IPS-15b (cell line): ENCODE measurements around the gene RASL10B.

Source experiments
- H3K27me3 ChIP-seq: one replicate; pipeline ENCODE4 v1.6.1; 2013; ENCODE audit warnings: low read length; ENCODE audit not compliant: control insufficient read depth, insufficient read depth
- H3K36me3 ChIP-seq: one replicate; pipeline ENCODE4 v1.6.1; 2013; ENCODE audit warnings: low read length; ENCODE audit not compliant: control insufficient read depth, insufficient read depth
- H3K4me1 ChIP-seq: one replicate; pipeline ENCODE4 v1.6.1; 2013; ENCODE audit warnings: mild to moderate bottlenecking, low read length; ENCODE audit not compliant: control insufficient read depth, insufficient read depth
- H3K4me3 ChIP-seq: one replicate; pipeline ENCODE4 v1.5.1; 2013; ENCODE audit warnings: low read depth, low read length
- H3K9ac ChIP-seq: one replicate; pipeline ENCODE4 v1.6.1; 2013; ENCODE audit warnings: low read depth, mild to moderate bottlenecking, low read length
- H3K9me3 ChIP-seq: one replicate; pipeline ENCODE4 v1.6.1; 2013; ENCODE audit warnings: mild to moderate bottlenecking, low read length; ENCODE audit not compliant: control insufficient read depth, insufficient read depth

RASL10B gene

GRCh38 chr17:35733366-35733765, 1.9 kb downstream of the RASL10B start:
- Histone ChIP-seq H3K4me3 (no peak overlapping the region), H3K9me3 (no peaks in the 10 kb centered on the region), H3K9ac (no peak overlapping the region), H3K27me3 (peaks cover 34% of the 10 kb centered on the region), H3K4me1 (peaks cover 20% of the 10 kb centered on the region), H3K36me3 (no peaks in the 10 kb centered on the region)

GRCh38 chr17:35734396-35734795, 3.0 kb downstream of the RASL10B start:
- Histone ChIP-seq H3K27me3 (peaks cover 44% of the 10 kb centered on the region), H3K36me3 (no peaks in the 10 kb centered on the region), H3K9me3 (no peaks in the 10 kb centered on the region)

DNA sequence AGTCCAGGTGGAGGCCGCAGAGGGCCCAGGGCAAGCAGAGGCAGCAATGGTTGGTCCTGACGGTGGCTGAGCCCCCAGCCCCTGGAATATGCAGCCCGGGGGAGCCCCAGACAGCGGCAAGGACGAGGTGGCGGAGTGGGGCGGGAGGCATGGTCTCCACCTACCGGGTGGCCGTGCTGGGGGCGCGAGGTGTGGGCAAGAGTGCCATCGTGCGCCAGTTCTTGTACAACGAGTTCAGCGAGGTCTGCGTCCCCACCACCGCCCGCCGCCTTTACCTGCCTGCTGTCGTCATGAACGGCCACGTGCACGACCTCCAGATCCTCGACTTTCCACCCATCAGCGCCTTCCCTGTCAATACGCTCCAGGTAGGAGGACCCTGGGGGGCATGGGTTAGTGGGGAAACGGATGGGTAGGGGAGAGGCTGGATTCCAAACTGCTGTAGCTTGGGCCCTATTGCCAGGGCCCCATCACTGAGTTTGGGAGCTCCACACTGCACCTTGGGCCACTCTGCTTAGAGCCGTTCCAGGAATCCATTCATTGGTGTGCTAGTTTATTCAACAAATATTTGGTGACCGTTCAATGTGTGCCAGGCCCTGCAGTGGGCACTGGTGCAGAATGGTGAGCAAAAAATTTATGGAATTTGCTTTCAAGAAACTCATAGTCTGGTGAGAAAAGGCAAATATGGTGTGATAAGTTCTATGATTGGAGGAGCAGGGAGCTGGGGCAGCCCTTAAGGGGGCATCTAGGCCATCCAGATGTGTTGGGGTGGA, 3.8 kb downstream of the RASL10B start:
- H3K4me3 ChIP-seq, result no peak overlapping the region
- no peak overlapping the region for H3K9ac ChIP-seq
- peaks cover 52% of the 10 kb centered on the region for H3K27me3 ChIP-seq
- peaks cover 11% of the 10 kb centered on the region for H3K4me1 ChIP-seq
- no peaks in the 10 kb centered on the region for H3K36me3 ChIP-seq
- H3K9me3 ChIP-seq, result peaks cover under 1% of the 10 kb centered on the region

More at GRCh38 chr17:35734396-35734795, 3.0 kb downstream of the RASL10B start:
- H3K4me1 ChIP-seq, result peaks cover 15% of the 10 kb centered on the region
- no peak overlapping the region for H3K4me3 ChIP-seq
- H3K9ac ChIP-seq, result no peak overlapping the region

- Histone ChIP-seq H3K9me3 (peaks cover 8% of the 10 kb centered on the region), H3K4me3 (no peak overlapping the region), H3K9ac (no peak overlapping the region), H3K4me1 (peaks cover 3% of the 10 kb centered on the region), H3K27me3 (peaks cover 54% of the 10 kb centered on the region), H3K36me3 (no peaks in the 10 kb centered on the region)
These were observed 4.8 kb downstream of the RASL10B start for GRCh38 chr17:35736236-35736635.

DNA sequence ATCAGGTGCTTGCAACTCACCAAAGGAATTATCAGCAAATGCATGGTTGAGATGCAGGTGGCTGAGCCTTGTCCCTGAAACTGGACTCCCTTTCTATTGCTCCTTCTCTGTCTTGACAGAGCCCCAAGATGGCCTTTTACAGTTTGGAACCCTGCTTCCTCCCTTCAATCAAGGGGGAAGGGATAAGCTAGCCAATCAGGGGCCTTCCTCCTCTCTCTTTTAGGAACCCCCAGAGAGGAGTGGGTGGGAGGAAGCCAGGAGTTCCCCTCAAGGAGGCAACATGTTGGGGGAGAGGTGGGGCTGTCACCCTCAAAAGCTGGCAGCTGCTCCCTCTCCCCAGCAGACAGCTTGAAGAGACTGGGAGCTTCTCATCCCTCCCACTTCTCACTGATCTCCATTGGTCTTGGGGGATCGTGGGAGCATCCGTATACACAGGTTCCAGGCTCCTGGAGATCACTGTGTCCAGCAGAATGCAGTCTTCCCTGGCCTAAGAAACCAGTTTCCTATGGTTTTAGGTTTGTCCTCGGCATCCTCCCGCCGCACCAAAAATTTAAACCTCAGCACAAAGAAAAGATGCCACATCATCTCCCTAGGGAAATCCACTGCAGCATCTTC, 7.2 kb downstream of the RASL10B start:
- H3K4me3 ChIP-seq, result no peak overlapping the region
- peaks cover 54% of the 10 kb centered on the region for H3K27me3 ChIP-seq
- H3K9me3 ChIP-seq, result peaks cover 8% of the 10 kb centered on the region
- H3K36me3 ChIP-seq, result no peaks in the 10 kb centered on the region
- H3K9ac ChIP-seq, result no peak overlapping the region
- peaks cover 2% of the 10 kb centered on the region for H3K4me1 ChIP-seq

DNA sequence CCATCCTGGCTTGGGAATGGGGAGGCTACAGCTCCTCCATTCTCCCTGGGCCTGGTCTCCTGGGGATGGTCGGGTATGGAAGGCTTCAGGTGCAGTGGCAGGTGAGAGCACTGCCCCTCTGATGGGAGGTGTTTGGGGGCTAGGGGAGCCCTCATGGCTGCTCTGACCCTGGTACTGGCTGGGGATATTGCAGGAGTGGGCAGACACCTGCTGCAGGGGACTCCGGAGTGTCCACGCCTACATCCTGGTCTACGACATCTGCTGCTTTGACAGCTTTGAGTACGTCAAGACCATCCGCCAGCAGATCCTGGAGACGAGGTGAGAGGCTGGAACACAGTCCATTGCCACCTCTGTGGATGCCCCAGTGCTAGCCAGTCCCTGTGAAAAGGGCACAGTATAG, 8.8 kb downstream of the RASL10B start:
- Histone ChIP-seq H3K4me3 (no peak overlapping the region), H3K4me1 (peaks cover 2% of the 10 kb centered on the region), H3K9ac (no peak overlapping the region), H3K27me3 (peaks cover 49% of the 10 kb centered on the region), H3K36me3 (no peaks in the 10 kb centered on the region), H3K9me3 (peaks cover 8% of the 10 kb centered on the region)

GRCh38 chr17:35740997-35741931, 9.8 kb downstream of the RASL10B start:
- peak overlapping the region; percentile 41 for H3K4me3 ChIP-seq

DNA sequence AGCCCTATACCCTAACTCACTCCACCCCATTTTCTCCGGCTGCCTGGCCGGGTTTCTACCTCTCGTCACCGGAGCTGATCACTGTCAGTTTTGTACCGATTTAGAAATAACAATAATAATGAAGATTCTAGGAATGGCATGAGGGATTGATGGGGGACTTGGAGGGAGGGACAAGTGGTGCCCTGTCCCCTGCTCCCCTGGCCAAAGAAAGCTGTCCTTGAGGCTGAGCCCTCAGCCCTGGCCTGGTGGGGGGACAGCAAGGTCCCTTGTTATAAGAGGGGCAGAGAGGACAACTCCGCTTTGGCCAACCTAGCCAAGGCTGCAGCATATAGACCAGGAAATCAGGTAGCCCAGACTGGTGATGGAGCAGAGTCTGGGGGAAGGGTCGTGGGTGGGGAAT, 11.1 kb downstream of the RASL10B start:
- H3K9ac ChIP-seq, result no peak overlapping the region
- H3K27me3 ChIP-seq, result peaks cover 49% of the 10 kb centered on the region
- H3K4me3 ChIP-seq, result no peak overlapping the region
- H3K36me3 ChIP-seq, result no peaks in the 10 kb centered on the region
- peaks cover 8% of the 10 kb centered on the region for H3K9me3 ChIP-seq
- H3K4me1 ChIP-seq, result peaks cover 2% of the 10 kb centered on the region

More at GRCh38 chr17:35740997-35741931, 9.8 kb downstream of the RASL10B start:
- H3K36me3 ChIP-seq, result no peaks in the 10 kb centered on the region
- no peak overlapping the region for H3K9ac ChIP-seq
- peaks cover 49% of the 10 kb centered on the region for H3K27me3 ChIP-seq
- peaks cover 2% of the 10 kb centered on the region for H3K4me1 ChIP-seq
- H3K9me3 ChIP-seq, result peaks cover 8% of the 10 kb centered on the region

DNA sequence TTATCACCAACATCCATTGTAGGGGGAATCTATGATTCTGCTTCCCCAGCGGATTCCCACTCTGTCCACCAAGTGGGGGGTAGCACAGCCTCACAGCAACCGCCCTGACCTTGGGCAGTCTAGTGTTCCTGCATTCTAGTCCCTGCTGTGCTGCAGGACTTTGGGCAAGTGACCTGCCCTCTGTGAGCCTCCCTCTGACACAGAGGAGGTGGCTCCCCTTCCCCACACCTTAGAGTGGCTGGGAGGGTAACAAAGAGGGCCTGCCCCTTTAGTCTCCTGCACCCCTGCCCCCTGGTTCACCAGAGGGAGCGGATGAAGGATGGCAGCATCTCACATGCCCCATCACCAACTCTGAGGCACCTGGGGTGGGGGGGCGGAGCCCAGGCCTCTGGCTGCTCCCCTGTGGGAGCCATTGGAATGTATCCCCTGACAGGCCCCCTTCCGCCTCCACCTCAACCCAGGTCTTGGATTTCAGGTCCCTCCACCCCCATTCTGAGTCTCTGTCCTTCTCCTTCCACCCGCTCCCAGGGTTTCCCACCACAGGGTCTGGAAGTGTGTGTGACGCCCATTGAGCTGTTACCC, 11.5 kb downstream of the RASL10B start:
- H3K27me3 ChIP-seq, result peaks cover 46% of the 10 kb centered on the region

GRCh38 chr17:35743626-35744328, 12.3 kb downstream of the RASL10B start:
- peaks cover 2% of the 10 kb centered on the region for H3K4me1 ChIP-seq
- H3K9me3 ChIP-seq, result peaks cover 8% of the 10 kb centered on the region
- peaks cover 42% of the 10 kb centered on the region for H3K27me3 ChIP-seq
- no peaks in the 10 kb centered on the region for H3K36me3 ChIP-seq
- no peak overlapping the region for H3K9ac ChIP-seq
- no peak overlapping the region for H3K4me3 ChIP-seq

More for the DNA sequence above, 11.5 kb downstream of the RASL10B start:
- no peak overlapping the region for H3K4me3 ChIP-seq
- no peaks in the 10 kb centered on the region for H3K36me3 ChIP-seq
- no peak overlapping the region for H3K9ac ChIP-seq
- peaks cover 8% of the 10 kb centered on the region for H3K9me3 ChIP-seq
- peaks cover 2% of the 10 kb centered on the region for H3K4me1 ChIP-seq

DNA sequence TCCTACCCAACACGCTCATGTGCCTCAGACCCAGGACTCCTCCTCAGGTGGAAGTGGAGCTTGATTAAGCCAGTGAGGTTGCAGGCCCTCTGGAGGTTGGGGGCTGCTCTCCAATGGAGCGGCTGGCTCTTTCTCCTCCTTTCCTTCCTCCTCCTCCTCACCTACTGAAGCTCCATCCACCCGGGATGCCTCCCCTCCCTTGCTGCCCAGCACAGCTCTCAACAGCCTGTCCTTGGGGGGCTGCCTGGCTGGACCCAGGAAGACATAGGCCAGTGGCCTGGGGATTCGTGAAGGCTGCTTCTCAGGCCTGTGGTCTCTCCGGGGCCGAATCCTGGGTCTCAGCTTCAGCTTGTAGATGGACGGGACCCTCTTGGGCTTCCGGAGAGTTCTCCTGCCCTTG, 13.4 kb downstream of the RASL10B start:
- peaks cover 42% of the 10 kb centered on the region for H3K27me3 ChIP-seq
- H3K4me3 ChIP-seq, result no peak overlapping the region
- H3K9ac ChIP-seq, result no peak overlapping the region
- peaks cover 6% of the 10 kb centered on the region for H3K4me1 ChIP-seq
- H3K36me3 ChIP-seq, result no peaks in the 10 kb centered on the region
- peaks cover 8% of the 10 kb centered on the region for H3K9me3 ChIP-seq
